ENCODE data around the gene GRM3.
"Not testable (repeated sequence)": the region's sequence is repeated elsewhere in the genome, so short reads cannot be mapped to it uniquely, and the experiment has no call there.

GRM3 gene

GRCh38 chr7:86643561-86644281, at the start of gene GRM3:
Gene GRM3, plus strand, starts transcription at chr7:86643909. Its CDS starts 121,237 bp downstream, at chr7:86765146.
- DNase-seq (ENCODE audit: low read depth in 4 of 4, low spot score in 1 of 4), result no peak

GRCh38 chr7:86598311-86598710, 45.4 kb upstream of the GRM3 start:
- DNase-seq (ENCODE audit: low read depth in 4 of 4, low spot score in 1 of 4), result no peak

- no peak for DNase-seq (ENCODE audit: low read depth in 4 of 4, low spot score in 1 of 4)
Observed at GRCh38 chr7:86598721-86599120, 45.0 kb upstream of the GRM3 start.

- no peak for DNase-seq (ENCODE audit: low read depth in 4 of 4, low spot score in 1 of 4)
Observed at GRCh38 chr7:86600506-86601290, 43.0 kb upstream of the GRM3 start.

GRCh38 chr7:86615711-86616110, 28.0 kb upstream of the GRM3 start:
- not testable (repeated sequence) for DNase-seq (ENCODE audit: low read depth in 4 of 4, low spot score in 1 of 4)

GRCh38 chr7:86644282-86645224, 844 bp downstream of the GRM3 start:
- no peak for DNase-seq (ENCODE audit: low read depth in 4 of 4, low spot score in 1 of 4)

- DNase-seq (ENCODE audit: low read depth in 4 of 4, low spot score in 1 of 4), result no peak
Observed at GRCh38 chr7:86645225-86645608, 1.5 kb downstream of the GRM3 start.

- DNase-seq (ENCODE audit: low read depth in 4 of 4, low spot score in 1 of 4), result no peak
Observed at GRCh38 chr7:86645676-86646276, 2.1 kb downstream of the GRM3 start.

GRCh38 chr7:86647385-86648094, 3.8 kb downstream of the GRM3 start:
- no peak for DNase-seq (ENCODE audit: low read depth in 4 of 4, low spot score in 1 of 4)

GRCh38 chr7:86648169-86648568, 4.5 kb downstream of the GRM3 start:
- no peak for DNase-seq (ENCODE audit: low read depth in 4 of 4, low spot score in 1 of 4)

GRCh38 chr7:86653919-86654659, 10.4 kb downstream of the GRM3 start:
- no peak for DNase-seq (ENCODE audit: low read depth in 4 of 4, low spot score in 1 of 4)

GRCh38 chr7:86657948-86658347, 14.2 kb downstream of the GRM3 start:
- no peak for DNase-seq (ENCODE audit: low read depth in 4 of 4, low spot score in 1 of 4)

GRCh38 chr7:86660950-86661462, 17.3 kb downstream of the GRM3 start:
- DNase-seq (ENCODE audit: low read depth in 4 of 4, low spot score in 1 of 4), result no peak

GRCh38 chr7:86664486-86664885, 20.8 kb downstream of the GRM3 start:
- no peak for DNase-seq (ENCODE audit: low read depth in 4 of 4, low spot score in 1 of 4)

GRCh38 chr7:86664991-86665390, 21.3 kb downstream of the GRM3 start:
- no peak for DNase-seq (ENCODE audit: low read depth in 4 of 4, low spot score in 1 of 4)

GRCh38 chr7:86665669-86666068, 22.0 kb downstream of the GRM3 start:
- DNase-seq (ENCODE audit: low read depth in 4 of 4, low spot score in 1 of 4), result no peak

GRCh38 chr7:86667732-86668131, 24.0 kb downstream of the GRM3 start:
- no peak for DNase-seq (ENCODE audit: low read depth in 4 of 4, low spot score in 1 of 4)

- no peak for DNase-seq (ENCODE audit: low read depth in 4 of 4, low spot score in 1 of 4)
Observed at GRCh38 chr7:86668315-86668714, 24.6 kb downstream of the GRM3 start.

- no peak for DNase-seq (ENCODE audit: low read depth in 4 of 4, low spot score in 1 of 4)
Observed at GRCh38 chr7:86687831-86688230, 44.1 kb downstream of the GRM3 start.
